Measurements from ENCODE around the gene RABGAP1L. TPM values are rescaled to one million over a fixed set of nuclear protein-coding genes. Genes with fewer than 3 reads are reported as not detected.
"Not testable (repeated sequence)": the region's sequence is repeated elsewhere in the genome, so short reads cannot be mapped to it uniquely, and the experiment has no call there.

The RABGAP1L gene
- polyA plus RNA-seq, 4 donors: 21.6 to 29.8 (median 29.6) TPM

GRCh38 chr1:174232761-174233160 lies 73.4 kb downstream of the RABGAP1L start:
- DNase-seq (ENCODE audit: low read depth in 4 of 4, low spot score in 3 of 4): no peak

- not testable (repeated sequence) for DNase-seq (ENCODE audit: low read depth in 4 of 4, low spot score in 3 of 4)
These were observed 79.7 kb downstream of the RABGAP1L start for GRCh38 chr1:174238845-174239501.

- no peak for DNase-seq (ENCODE audit: low read depth in 4 of 4, low spot score in 3 of 4)
These were observed 80.2 kb downstream of the RABGAP1L start for GRCh38 chr1:174239541-174239940.

- no peak for DNase-seq (ENCODE audit: low read depth in 4 of 4, low spot score in 3 of 4)
These were observed 83.5 kb downstream of the RABGAP1L start for GRCh38 chr1:174242856-174243255.

GRCh38 chr1:174243451-174244000 lies 84.2 kb downstream of the RABGAP1L start:
- no peak for DNase-seq (ENCODE audit: low read depth in 4 of 4, low spot score in 3 of 4)

GRCh38 chr1:174244017-174244416 lies 84.7 kb downstream of the RABGAP1L start:
- DNase-seq (ENCODE audit: low read depth in 4 of 4, low spot score in 3 of 4): no peak

- DNase-seq (ENCODE audit: low read depth in 4 of 4, low spot score in 3 of 4): no peak
These were observed 88.2 kb downstream of the RABGAP1L start for GRCh38 chr1:174247472-174247871.

GRCh38 chr1:174248041-174248440 lies 88.7 kb downstream of the RABGAP1L start:
- DNase-seq (ENCODE audit: low read depth in 4 of 4, low spot score in 3 of 4): no peak

- DNase-seq (ENCODE audit: low read depth in 4 of 4, low spot score in 3 of 4): not testable (repeated sequence)
These were observed 97.1 kb downstream of the RABGAP1L start for GRCh38 chr1:174256386-174256785.

GRCh38 chr1:174258148-174258550 lies 98.8 kb downstream of the RABGAP1L start:
- peak in 2 of 4 donors; percentile 11 to 22 for DNase-seq (ENCODE audit: low read depth in 4 of 4, low spot score in 3 of 4)

- DNase-seq (ENCODE audit: low read depth in 4 of 4, low spot score in 3 of 4): peak; percentile 26 to 40 (median 34)
These were observed 103.3 kb downstream of the RABGAP1L start for GRCh38 chr1:174262349-174263241.

GRCh38 chr1:174265282-174265681 lies 106.0 kb downstream of the RABGAP1L start:
- DNase-seq (ENCODE audit: low read depth in 4 of 4, low spot score in 3 of 4): no peak

GRCh38 chr1:174266476-174266875 lies 107.2 kb downstream of the RABGAP1L start:
- DNase-seq (ENCODE audit: low read depth in 4 of 4, low spot score in 3 of 4): no peak

- no peak for DNase-seq (ENCODE audit: low read depth in 4 of 4, low spot score in 3 of 4)
These were observed 107.8 kb downstream of the RABGAP1L start for GRCh38 chr1:174266991-174267612.

GRCh38 chr1:174269989-174270651 lies 110.8 kb downstream of the RABGAP1L start:
- no peak for DNase-seq (ENCODE audit: low read depth in 4 of 4, low spot score in 3 of 4)

GRCh38 chr1:174273190-174273589 lies 113.9 kb downstream of the RABGAP1L start:
- no peak for DNase-seq (ENCODE audit: low read depth in 4 of 4, low spot score in 3 of 4)

- DNase-seq (ENCODE audit: low read depth in 4 of 4, low spot score in 3 of 4): no peak
These were observed 114.5 kb downstream of the RABGAP1L start for GRCh38 chr1:174273776-174274175.

GRCh38 chr1:174274452-174274851 lies 115.1 kb downstream of the RABGAP1L start:
- DNase-seq (ENCODE audit: low read depth in 4 of 4, low spot score in 3 of 4): no peak

GRCh38 chr1:174274884-174275283 lies 115.6 kb downstream of the RABGAP1L start:
- DNase-seq (ENCODE audit: low read depth in 4 of 4, low spot score in 3 of 4): no peak

GRCh38 chr1:174276087-174276486 lies 116.8 kb downstream of the RABGAP1L start:
- DNase-seq (ENCODE audit: low read depth in 4 of 4, low spot score in 3 of 4): no peak
